GM23248 (cell line): ENCODE results near the gene OR13A1.
"Not testable (repeated sequence)": the region's sequence is repeated elsewhere in the genome, so short reads cannot be mapped to it uniquely, and the experiment has no call there.

Source experiments
- EZH2 ChIP-seq: fragments of 200-600 bp; sonication (generic); IDR thresholded peaks from 2 replicates; pipeline ENCODE4 v1.6.1; 2018; ENCODE audit warnings: antibody characterized with exemption, mild to moderate bottlenecking; ENCODE audit not compliant: insufficient read depth, poor library complexity, severe bottlenecking
- EZH2phosphoT487 ChIP-seq: fragments of 200-600 bp; sonication (generic); IDR thresholded peaks from 2 replicates; pipeline ENCODE4 v1.6.1; 2018; ENCODE audit warnings: antibody characterized with exemption, moderate library complexity, mild to moderate bottlenecking, low read depth; ENCODE audit not compliant: insufficient read depth

- TF ChIP-seq EZH2, EZH2phosphoT487: not testable (repeated sequence)
These were observed 47.6 kb downstream of the OR13A1 start for GRCh38 chr10:45267777-45268176.
